GM19035 (cell line): ENCODE data around the gene DSG4.

Experiments
- ATAC-seq: cut with Tn5 transposase; IDR thresholded peaks from one replicate; pipeline ENCODE4 v1.9.1; 2021; ENCODE audit not compliant: unreplicated experiment

The DSG4 gene

GRCh38 chr18:31403409-31403808, 26.8 kb downstream of the DSG4 start:
- no peak for ATAC-seq

- no peak for ATAC-seq
These were observed 31.1 kb downstream of the DSG4 start for GRCh38 chr18:31407649-31408048.

- no peak for ATAC-seq
These were observed 32.7 kb downstream of the DSG4 start for GRCh38 chr18:31409276-31409675.

GRCh38 chr18:31410716-31411483, 34.3 kb downstream of the DSG4 start:
- no peak for ATAC-seq

GRCh38 chr18:31413137-31413536, 36.6 kb downstream of the DSG4 start:
- ATAC-seq = no peak

- no peak for ATAC-seq
These were observed 41.3 kb downstream of the DSG4 start for GRCh38 chr18:31417850-31418249.

- ATAC-seq = no peak
These were observed 42.9 kb downstream of the DSG4 start for GRCh38 chr18:31419457-31419932.

- no peak for ATAC-seq
These were observed 43.5 kb downstream of the DSG4 start for GRCh38 chr18:31420032-31420431.

- no peak for ATAC-seq
These were observed 43.9 kb downstream of the DSG4 start for GRCh38 chr18:31420524-31420923.

GRCh38 chr18:31424383-31424988, 47.9 kb downstream of the DSG4 start:
- ATAC-seq = peak; percentile 76

GRCh38 chr18:31426021-31426420, 49.4 kb downstream of the DSG4 start:
- no peak for ATAC-seq

GRCh38 chr18:31426871-31427406, 50.4 kb downstream of the DSG4 start:
- no peak for ATAC-seq

GRCh38 chr18:31428211-31428610, 51.6 kb downstream of the DSG4 start:
- ATAC-seq = no peak

- no peak for ATAC-seq
These were observed 53.0 kb downstream of the DSG4 start for GRCh38 chr18:31429623-31430022.

GRCh38 chr18:31430072-31430471, 53.5 kb downstream of the DSG4 start:
- no peak for ATAC-seq

- no peak for ATAC-seq
These were observed 54.0 kb downstream of the DSG4 start for GRCh38 chr18:31430554-31430953.

- ATAC-seq = no peak
These were observed 55.7 kb downstream of the DSG4 start for GRCh38 chr18:31432316-31432715.

GRCh38 chr18:31436825-31437224, 60.2 kb downstream of the DSG4 start:
- no peak for ATAC-seq

- ATAC-seq = peak; percentile 78
These were observed 61.8 kb downstream of the DSG4 start for GRCh38 chr18:31438402-31438801.

GRCh38 chr18:31439807-31440325, 63.3 kb downstream of the DSG4 start:
- no peak for ATAC-seq

GRCh38 chr18:31440787-31441186, 64.2 kb downstream of the DSG4 start:
- no peak for ATAC-seq

GRCh38 chr18:31441493-31441892, 64.9 kb downstream of the DSG4 start:
- no peak for ATAC-seq
